ENCODE measurements around the gene FAM210B. TPM values are rescaled to one million over a fixed set of nuclear protein-coding genes. Genes with fewer than 3 reads are reported as not detected.
"Not testable (repeated sequence)": the region's sequence is repeated elsewhere in the genome, so short reads cannot be mapped to it uniquely, and the experiment has no call there.

The FAM210B gene
- total and polyA plus RNA-seq, 8 donors: 11.3 to 42.6 (median 30.4) TPM

GRCh38 chr20:56395166-56395565, 36.4 kb downstream of the FAM210B start:
- WGBS, 5 donors: 79 to 86% (median 81%) methylated on average over 4 of the region's 4 CpGs
- no peak for DNase-seq
- H3K4me1 ChIP-seq: peaks cover 28 to 47% (median 42%) of the 10 kb centered on the region in 4 donors
- TF ChIP-seq CTCF (IDR thresholded peaks at IDR 0.05) (no peak), POLR2AphosphoS5 (IDR thresholded peaks at IDR 0.05) (no peak), POLR2A (IDR thresholded peaks at IDR 0.05) (no peak), EP300 (IDR thresholded peaks at IDR 0.05) (no peak)
- H3K36me3 ChIP-seq: peaks cover 41 to 51% (median 51%) of the 10 kb centered on the region in 4 donors
- no peak overlapping the region for H3K4me3 ChIP-seq
- intact Hi-C loops (cut with DNase I; ENCODE audit: low total_unique reads): no loop called here
- no peak overlapping the region for H3K27ac ChIP-seq
- no peaks in the 10 kb centered on the region for H3K9me3 ChIP-seq
- no peaks in the 10 kb centered on the region for H3K27me3 ChIP-seq

- H3K36me3 ChIP-seq: peaks cover 60 to 100% (median 100%) of the 10 kb centered on the region in 4 donors
- H3K27me3 ChIP-seq: no peaks in the 10 kb centered on the region
- intact Hi-C loops (cut with DNase I; ENCODE audit: low total_unique reads): no loop called here
- H3K9me3 ChIP-seq: no peaks in the 10 kb centered on the region
- peaks cover 0 to 16% (median 14%) of the 10 kb centered on the region in 4 donors for H3K4me1 ChIP-seq
- no peak overlapping the region for H3K4me3 ChIP-seq
- TF ChIP-seq POLR2AphosphoS5 (IDR thresholded peaks at IDR 0.05) (no peak), POLR2A (IDR thresholded peaks at IDR 0.05) (no peak), EP300 (IDR thresholded peaks at IDR 0.05) (no peak), CTCF (IDR thresholded peaks at IDR 0.05) (peak in 5 of 7 experiments; percentile 14 to 76 (median 52))
- peak; percentile 44 to 85 for DNase-seq
- no peak overlapping the region for H3K27ac ChIP-seq
Measured at GRCh38 chr20:56400001-56400640, 41.3 kb downstream of the FAM210B start.

GRCh38 chr20:56403465-56403864, 44.7 kb downstream of the FAM210B start:
- Histone ChIP-seq H3K27ac (no peak overlapping the region), H3K4me1 (peaks cover 0 to 16% (median 13%) of the 10 kb centered on the region in 4 donors), H3K4me3 (no peak overlapping the region), H3K36me3 (peaks cover 53 to 100% (median 98%) of the 10 kb centered on the region in 4 donors), H3K27me3 (no peaks in the 10 kb centered on the region), H3K9me3 (no peaks in the 10 kb centered on the region)
- intact Hi-C loops (cut with DNase I; ENCODE audit: low total_unique reads): no loop called here
- TF ChIP-seq CTCF (IDR thresholded peaks at IDR 0.05): no peak
- TF ChIP-seq POLR2A (IDR thresholded peaks at IDR 0.05): no peak
- TF ChIP-seq EP300 (IDR thresholded peaks at IDR 0.05): no peak
- no peak for TF ChIP-seq POLR2AphosphoS5 (IDR thresholded peaks at IDR 0.05)
- no peak for DNase-seq
- 89 to 95% (median 95%) methylated on average over 26 of the region's 26 CpGs for WGBS, 5 donors

GRCh38 chr20:56405356-56405755, 46.6 kb downstream of the FAM210B start:
- H3K27me3 ChIP-seq; H3K4me3 ChIP-seq; H3K4me1 ChIP-seq; H3K9me3 ChIP-seq; intact Hi-C loops (cut with DNase I; ENCODE audit: low total_unique reads); DNase-seq; H3K27ac ChIP-seq: not testable (repeated sequence)
- H3K36me3 ChIP-seq: peaks cover 43 to 92% (median 88%) of the 10 kb centered on the region in 4 donors
- WGBS, 5 donors: 89 to 96% (median 93%) methylated on average over 12 of the region's 12 CpGs

GRCh38 chr20:56406910-56407309, 48.1 kb downstream of the FAM210B start:
- WGBS, 5 donors: 88 to 92% (median 92%) methylated on average over 3 of the region's 3 CpGs
- TF ChIP-seq POLR2AphosphoS5 (IDR thresholded peaks at IDR 0.05) (no peak), EP300 (IDR thresholded peaks at IDR 0.05) (no peak), POLR2A (IDR thresholded peaks at IDR 0.05) (no peak), CTCF (IDR thresholded peaks at IDR 0.05) (no peak)
- H3K9me3 ChIP-seq: no peaks in the 10 kb centered on the region
- peaks cover 38 to 77% (median 73%) of the 10 kb centered on the region in 4 donors for H3K36me3 ChIP-seq
- no peaks in the 10 kb centered on the region for H3K27me3 ChIP-seq
- H3K4me1 ChIP-seq: peaks cover 0 to 16% (median 5%) of the 10 kb centered on the region in 4 donors
- H3K4me3 ChIP-seq: no peak overlapping the region
- intact Hi-C loops (cut with DNase I; ENCODE audit: low total_unique reads): no loop called here
- no peak for DNase-seq
- no peak overlapping the region for H3K27ac ChIP-seq

All from stomach (tissue), 9 donors.